GM19328 (cell line): Measurements from ENCODE around the gene DHRS7B.
"Not testable (repeated sequence)": the region's sequence is repeated elsewhere in the genome, so short reads cannot be mapped to it uniquely, and the experiment has no call there.

Experiments used
- ATAC-seq: cut with Tn5 transposase; IDR thresholded peaks from one replicate; pipeline ENCODE4 v1.9.1; 2021; ENCODE audit warnings: mild to moderate bottlenecking, moderate library complexity; ENCODE audit not compliant: unreplicated experiment

The DHRS7B gene

DNA sequence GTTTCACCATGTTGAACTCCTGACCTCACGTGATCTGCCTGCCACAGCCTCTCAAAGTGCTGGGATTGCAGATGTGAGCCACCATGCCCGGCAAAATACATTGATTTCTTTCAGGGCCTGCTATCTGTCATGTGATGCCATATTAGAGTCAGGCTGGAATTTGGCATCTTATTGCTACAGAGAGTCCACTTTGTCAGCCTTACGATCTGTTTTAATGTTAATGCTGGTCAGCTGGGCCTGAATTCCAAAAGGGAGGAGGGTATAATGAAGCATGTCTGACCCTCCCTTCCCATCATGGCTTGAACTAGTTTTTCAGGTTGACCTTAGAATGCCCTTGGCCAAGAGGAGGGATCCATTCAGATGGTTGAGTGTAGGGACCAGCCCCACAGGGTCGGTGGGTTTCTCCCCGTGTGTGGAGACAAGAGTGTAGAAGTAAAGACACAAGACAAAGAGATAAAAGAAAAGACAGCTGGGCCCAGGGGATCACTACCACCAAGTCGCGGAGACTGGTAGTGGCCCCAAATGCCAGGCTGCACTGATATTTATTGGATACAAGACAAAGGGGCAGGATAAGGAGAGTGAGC, 19.6 kb upstream of the DHRS7B start:
- not testable (repeated sequence) for ATAC-seq

DNA sequence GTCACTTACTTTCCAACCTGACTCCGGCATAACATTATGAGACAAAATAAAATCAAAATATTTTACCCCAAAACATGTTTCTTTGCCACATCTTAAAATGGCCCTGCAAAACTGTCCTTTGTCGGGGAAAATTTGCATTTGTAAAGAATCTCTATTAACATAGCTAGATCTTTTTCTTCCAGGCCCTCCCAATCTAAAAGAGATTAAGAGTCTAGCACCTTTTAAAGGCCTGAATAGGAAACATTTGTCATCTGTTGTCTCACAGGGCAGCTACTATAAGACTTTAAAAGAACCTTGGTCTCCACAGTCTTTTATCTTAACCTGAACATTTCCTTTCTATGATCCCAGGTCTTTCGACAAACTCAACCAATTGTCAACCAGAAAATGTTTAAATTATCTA, 18.1 kb upstream of the DHRS7B start:
- no peak for ATAC-seq

DNA sequence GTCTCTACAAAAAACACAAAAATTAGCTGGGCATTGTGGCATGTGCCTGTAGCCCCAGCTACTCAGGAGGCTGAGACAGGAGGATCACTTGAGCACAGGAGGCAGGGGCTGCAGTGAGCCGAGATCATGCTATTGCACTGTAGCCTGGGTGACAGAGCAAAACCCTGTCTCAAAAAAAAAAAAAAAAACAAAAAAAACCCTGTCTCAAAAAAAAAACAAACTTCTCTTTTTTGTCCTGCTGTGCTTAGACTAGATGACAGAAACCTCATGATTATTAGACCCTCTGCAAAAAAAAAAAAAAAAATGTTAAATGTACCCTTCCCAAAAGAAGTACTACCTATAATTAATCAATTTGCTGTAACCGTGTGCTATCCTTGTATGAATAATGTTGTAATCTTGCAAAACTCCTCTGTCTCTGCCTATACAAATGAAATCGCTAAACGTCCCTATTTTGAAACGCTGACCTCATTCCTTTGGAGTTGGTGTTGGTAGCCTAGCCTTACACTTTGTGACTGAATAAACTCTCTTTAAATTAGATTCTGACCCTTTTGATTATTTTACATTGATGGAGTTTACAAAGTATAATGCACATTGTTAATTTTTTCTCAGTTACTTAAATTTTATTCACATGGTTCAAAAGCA, 13.6 kb upstream of the DHRS7B start:
- no peak for ATAC-seq

DNA sequence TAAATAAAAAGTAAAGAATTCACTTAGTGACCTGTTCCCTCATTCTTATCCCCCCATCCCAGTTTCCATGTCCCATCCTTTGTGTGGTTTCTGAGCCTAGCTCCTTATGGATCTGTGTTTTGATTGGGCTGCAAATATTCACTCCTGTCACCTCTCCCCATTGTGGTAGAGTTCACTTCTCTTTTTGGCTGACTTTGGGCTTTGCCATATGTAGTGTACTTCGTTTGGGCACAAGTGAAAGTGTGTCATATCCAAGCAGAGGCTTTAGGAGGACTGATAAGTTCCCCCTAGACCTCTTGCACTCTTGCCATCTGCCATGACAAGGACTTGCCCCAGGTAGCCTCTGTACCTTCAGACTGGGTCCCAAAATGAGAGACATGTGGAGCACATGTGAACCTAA, 13.0 kb upstream of the DHRS7B start:
- ATAC-seq, result no peak

DNA sequence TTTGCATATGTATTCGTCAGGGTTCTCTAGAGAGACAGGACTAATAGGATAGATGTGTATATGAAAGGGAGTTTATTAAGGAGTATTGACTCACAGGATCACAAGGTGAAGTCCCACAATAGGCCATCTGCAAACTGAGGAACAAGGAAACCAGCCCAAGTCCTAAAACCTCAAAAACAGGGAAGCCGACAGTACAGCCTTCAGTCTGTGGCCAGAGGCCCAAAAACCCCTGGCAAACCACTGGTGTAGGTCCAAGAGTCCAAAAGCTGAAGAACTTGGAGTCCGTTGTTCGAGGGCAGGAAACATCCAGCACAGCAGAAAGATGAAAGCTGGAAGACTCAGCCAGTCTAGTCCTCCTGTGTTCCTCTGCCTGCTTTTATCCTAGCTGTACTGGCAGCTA, 12.0 kb upstream of the DHRS7B start:
- ATAC-seq, result not testable (repeated sequence)

DNA sequence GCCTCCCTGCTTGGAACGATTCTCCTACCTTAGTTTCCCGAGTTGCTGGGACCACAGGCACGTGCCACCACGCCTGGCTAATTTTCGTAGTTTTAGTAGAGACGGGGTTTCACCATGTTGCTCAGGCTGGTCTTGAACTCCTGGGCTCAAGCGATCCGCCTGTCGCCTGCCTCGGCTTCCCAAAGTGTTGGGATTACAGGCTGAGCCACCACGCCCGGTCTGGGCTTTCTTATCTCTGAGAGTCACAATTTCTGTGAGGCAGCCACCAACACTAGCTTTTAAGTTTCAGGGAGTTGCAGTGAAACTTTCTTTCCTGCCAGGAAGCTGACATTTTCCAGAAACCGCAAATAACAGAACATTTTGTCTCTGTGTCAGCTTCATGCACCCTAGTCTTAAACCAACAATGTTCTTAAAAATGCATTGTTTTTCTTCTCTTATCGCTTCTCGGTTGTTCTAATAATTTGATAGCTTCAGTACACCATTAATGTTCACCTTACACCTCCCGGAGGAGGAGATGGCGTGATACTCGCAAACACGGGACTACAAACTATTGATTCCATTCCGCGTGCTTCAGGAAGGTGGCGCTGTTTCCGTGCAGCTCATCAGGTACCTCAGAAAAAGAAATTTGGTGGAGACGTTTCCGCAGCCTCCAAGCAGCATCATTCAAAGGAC, 7.4 kb upstream of the DHRS7B start:
- ATAC-seq, result no peak

DNA sequence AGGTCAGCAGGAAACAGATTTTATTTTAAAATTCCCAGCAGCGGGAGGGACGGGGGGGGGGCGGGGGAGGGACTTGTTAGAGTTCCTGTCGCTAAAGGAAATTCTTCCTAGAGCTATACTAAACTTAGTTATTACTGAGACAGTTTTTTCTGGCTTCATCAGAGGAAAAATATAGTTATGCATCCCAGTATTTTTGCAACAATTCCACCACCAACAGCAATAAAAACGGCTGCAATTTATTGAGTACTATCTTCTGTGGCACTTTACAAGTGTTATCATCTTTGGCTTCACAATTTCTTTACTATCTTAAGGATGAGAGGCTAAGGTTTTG, 6.9 kb upstream of the DHRS7B start:
- ATAC-seq, result no peak

DNA sequence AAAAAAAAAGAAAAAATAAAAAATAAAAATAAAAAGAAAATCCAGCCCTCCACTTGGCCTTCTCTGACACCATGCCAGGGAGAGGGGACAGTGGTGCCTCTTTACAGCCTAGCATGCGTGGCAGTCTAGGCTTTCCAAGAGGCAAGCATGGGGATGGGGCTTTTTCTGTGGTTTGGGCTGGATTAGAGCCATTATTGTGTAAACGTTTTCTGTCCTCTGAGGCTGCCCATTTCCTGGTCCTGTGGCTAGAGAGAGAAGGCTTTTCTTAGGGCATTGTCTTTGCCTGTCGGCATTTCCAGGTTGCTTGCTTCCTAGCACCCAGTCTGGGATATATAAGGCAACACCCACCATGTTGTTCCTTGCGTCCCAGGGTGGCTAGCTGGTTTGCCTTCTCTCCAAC, 2.7 kb upstream of the DHRS7B start:
- ATAC-seq, result no peak

DNA sequence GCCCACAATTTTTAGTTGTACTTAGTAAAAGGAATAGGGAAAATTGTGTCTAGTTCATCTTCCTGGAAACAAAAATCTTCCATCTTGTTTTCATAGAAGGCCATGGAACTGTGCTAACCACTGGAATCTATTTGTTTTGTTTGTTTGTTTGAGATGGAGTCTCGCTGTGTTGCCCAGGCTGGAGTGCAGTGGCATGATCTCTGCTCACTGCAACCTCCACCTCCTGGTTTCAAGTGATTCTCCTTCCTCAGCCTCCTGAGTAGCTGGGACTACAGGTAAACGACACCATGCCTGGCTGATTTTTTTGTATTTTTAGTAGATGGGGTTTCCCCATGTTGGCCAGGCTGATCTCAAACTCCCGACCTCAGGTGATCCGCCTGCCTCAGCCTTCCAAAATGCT, 2.2 kb upstream of the DHRS7B start:
- ATAC-seq, result not testable (repeated sequence)

DNA sequence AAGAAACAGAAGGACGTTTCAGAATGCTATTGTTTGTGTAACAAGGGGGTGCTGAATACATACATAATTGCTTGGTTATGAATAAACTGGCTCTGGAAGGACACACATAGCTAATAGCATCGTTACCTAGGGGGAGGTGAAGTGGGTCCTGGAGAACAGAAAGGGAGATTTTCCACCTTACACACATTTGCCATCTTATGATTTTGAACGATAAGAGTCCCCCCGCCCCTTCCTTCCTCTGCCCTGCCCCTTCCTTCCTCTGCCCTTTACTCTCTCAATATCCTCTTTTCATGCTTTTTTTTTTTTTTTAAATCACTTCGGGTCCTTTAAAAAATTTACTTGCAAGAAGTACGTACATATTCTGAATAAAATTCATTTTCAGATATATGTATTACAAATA, 902 bp upstream of the DHRS7B start:
- no peak for ATAC-seq

DNA sequence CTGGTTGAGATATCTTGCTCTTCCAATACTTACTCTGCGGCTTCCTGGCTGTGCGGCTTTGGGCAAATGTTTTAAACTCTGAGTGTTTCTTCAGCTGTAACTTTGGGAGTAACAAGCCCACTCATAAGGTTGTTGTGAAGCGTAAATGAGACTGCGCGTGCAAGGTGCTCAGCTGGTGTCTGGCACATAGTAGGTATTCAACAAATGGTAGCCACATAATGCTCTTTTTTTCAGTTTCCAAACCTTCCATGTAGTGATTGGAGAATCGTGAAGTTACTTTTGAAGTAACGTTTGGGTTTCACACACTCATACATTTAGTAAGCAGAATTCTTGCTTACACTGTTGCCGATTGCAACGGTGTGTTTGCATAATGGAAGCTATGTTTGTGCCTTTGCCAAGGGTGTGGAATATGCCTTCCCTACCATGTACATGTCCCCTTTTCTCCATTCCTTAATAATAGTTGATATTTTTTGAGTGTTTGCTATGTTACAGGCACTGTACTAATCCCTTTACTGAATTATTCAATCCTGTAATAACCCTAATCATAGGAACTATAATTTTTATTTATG, 829 bp downstream of the DHRS7B start:
- ATAC-seq, result no peak

DNA sequence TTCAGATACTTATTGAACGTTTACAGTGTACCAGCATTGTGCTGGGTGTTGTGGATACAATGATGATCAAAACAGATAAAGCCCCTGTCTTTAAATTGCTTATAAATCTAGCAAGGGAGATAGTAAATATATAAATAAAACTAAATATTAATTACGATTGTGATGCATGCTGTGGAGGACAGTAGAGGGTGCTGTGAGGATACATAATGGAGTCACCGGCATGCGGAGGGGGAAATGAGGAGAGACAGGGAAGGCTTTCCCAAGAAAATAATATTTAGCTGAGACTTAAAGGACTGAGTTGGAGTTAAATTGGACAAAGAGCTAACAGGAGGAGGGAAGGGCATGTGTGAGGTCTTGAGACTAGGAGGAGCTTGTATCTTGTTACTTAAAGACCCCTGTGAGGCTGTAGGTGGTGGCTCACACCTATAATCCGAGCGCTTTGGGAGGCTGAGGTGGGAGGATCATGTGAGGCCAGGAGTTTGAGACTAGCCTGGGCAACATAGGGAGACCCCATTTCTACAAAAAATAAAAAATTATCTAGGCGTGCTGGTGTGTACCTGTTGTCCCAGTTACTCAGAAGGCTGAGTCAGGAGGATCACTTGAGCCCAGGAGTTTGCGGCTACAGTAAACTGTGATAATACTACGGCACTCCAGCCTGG, 2.4 kb downstream of the DHRS7B start:
- no peak for ATAC-seq

DNA sequence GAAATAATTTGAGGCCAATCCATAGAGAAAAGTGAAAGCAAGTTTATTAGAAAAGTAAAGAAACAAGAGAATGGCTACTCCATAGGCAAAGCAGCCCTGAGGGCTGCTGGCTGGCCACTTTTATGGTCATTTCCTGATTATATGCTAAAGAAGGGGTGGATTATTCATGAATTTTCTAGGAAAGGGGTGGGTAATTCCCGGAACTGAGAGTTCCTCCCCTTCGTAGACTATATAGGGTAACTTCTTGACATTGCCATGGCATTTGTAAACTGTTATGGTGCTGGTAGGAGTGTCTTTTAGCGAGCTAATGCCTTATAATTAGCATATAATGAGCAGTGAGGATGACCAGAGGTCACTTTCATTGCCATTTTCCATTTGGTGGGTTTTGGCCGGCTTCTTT, 4.4 kb downstream of the DHRS7B start:
- ATAC-seq, result no peak

DNA sequence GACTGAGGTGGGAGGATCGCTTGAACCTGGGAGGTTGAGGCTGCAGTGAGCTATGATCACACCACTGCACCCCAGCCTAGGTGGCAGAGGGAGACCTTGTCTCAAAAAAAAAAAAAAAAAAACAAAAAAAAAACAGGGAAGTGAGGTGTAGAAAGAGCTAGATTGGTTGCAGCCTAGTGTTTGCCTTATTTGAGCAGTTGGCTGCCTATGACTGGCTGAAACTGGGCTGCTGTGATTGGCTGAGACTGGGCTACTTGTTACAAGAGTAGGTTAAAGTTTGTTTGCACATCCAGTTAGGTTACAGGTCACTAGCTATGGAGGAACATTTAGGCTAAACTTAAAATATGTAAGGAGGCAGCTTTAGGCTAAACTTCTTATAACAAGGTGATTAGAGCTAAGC, 5.7 kb downstream of the DHRS7B start:
- ATAC-seq, result no peak

DNA sequence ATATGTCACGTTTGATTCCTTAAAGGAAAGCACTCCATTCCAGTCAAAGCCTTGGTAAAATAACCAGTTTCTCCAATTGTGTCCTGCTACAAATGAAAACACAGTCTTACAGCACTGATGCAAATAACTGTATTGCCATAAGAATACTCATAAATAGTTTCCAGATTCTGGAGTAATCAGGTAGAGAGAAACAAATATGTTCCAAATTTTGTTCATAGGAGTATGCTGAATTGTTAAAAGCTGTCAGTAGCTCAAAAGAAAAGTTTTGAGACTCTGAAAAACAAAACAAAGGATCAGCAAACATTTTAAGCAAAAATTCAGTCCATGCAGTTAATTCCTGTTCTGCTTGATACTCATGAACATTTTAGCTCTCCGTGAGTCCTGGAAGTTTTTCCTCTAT, 7.8 kb downstream of the DHRS7B start:
- no peak for ATAC-seq

DNA sequence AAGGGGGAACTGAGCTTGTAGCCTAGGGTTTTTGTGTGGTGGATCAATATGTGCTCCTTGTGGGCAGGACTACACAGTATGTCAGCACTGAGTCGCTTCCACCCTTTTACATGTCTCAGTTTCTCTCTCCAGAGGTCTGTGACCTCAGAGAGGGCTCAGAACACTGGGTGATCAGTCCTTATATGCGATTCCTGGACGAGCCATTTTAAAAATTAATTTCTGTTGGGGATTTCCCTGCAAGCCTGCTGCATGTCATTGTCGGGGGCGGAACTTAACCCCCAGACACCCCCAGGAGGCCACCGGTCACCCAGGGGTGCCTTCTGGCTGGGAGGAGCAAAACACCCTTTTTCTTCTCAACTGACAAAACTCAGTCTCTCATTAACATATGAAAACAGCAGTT, 14.1 kb downstream of the DHRS7B start:
- ATAC-seq, result no peak

DNA sequence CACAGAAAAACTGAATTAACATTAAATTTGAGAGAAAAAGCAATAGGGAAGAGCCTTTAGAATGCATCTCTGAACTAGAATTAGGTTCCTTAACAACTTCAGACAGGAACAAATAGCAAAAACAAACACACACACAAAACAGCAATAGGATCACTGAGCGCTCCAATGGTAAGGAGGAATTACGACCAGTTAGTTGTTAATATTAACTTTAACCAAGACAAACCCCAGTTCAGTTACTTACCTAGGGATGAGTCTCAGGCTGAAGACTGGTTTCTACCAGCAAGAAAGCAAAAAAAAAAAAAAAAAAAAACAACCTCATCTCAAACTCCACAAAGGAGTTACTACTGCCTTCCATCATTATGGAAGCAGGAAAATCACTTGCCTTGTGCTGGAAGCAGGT, 14.6 kb downstream of the DHRS7B start:
- ATAC-seq, result no peak

DNA sequence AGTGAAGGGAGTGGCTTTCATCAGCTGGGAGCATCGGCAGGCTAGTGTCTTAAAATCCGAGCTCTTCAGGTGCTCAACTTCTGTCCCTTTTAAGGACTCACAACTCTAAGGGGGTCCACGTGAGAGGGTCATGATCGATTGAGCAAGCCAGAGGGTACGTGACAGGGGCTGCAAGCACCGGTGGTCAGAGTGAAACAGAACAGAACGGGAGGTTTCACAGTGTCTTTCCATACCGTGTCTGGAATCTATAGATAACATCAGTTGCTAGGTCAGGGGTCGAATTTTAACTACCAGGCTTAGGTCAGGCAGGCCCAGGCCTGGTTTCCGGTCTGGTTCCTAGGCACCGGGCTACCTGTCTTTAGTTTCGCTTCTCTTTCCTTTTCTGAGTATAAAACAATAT, 15.3 kb downstream of the DHRS7B start:
- not testable (repeated sequence) for ATAC-seq

DNA sequence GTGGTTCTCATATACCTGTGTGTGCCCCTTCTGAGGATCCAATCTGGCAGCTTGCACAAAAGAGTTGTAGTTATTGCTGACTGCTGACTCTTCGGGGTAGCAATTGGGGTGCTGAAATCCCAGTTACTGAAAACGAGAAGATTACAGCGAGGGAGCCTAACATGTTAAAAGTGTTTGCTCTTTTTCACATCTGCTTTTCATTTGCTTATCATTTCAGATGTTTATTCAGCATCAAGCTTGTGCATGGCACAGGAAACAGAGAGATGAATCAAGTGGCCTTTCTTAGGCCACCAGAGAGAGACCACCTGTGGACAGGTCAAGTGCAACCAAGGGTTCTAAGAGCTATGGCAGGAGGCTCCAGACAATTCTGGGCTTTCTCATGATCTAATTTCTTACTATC, 16.9 kb downstream of the DHRS7B start:
- no peak for ATAC-seq

DNA sequence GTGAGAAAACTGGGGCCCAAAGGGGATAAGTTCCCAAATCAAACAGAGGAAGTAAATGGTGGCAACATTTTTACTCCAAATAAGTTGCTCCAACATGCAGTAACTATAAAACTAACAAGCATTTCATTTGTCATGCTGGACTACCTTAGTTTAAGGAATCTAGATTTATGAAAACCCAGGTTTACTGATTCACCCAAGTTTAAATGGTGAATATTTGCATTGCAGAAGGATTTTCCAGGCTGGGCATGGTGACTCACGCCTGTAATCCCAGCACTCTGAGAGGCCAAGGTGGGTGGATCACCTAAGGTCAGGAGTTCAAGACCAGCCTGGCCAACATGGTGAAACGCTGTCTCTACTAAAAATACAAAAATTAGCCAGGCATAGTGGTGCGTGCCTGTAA, 17.5 kb downstream of the DHRS7B start:
- not testable (repeated sequence) for ATAC-seq

DNA sequence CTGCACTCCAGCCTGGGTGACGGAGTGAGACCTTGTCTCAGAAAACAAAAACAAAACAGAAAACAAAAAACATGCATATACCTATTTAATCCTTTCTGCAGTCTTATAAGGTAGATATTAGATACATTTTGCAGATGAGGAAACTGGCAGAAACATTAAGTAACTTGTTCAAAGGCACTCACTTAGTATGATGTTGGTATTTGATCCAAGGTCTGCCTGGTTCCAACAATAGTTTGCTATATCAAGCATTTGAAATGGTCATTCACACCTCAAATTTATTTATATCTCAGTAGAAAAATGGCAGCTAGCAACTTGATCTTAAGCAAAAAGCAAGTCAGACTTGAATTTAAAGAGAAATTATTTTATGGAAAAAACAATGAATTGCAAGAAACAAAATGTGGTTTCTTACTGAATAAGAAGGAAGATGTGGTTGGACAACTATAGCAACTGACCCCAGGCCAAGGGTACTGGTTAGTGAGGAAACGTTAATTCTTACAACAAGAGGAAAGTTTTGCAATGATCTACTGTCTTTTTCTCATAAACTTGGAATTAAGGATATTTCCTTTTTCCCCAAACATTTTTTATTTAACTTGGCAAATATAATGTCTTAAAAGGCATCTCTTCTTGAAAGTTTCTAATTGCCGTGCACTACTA, 19.7 kb downstream of the DHRS7B start:
- no peak for ATAC-seq
